NB4 (cell line): ENCODE measurements around the gene DAPP1.
A peak's percentile ranks its signal among the peaks of the same experiment; 100 is the strongest.

ENCODE experiments used
- DNase-seq: peaks from one replicate; pipeline ENCODE4 v3.0.0; 2010; ENCODE audit warnings: low read depth
- H3K4me3 ChIP-seq: one replicate; pipeline ENCODE4 v1.5.1; 2011; ENCODE audit warnings: mild to moderate bottlenecking, low read depth, low read length, moderate library complexity
- CTCF ChIP-seq: IDR thresholded peaks from one replicate; pipeline ENCODE4 v1.5.1; 2012; ENCODE audit warnings: low read depth, low read length
- MAX ChIP-seq: IDR thresholded peaks from 2 replicates; pipeline ENCODE4 v1.6.1; 2011; ENCODE audit warnings: low read depth, low read length
- MYC ChIP-seq: IDR thresholded peaks from 2 replicates; pipeline ENCODE4 v1.6.1; 2011; ENCODE audit warnings: low read depth, low read length
- POLR2A ChIP-seq: IDR thresholded peaks from 2 replicates; pipeline ENCODE4 v1.6.1; 2011; ENCODE audit warnings: mild to moderate bottlenecking; ENCODE audit not compliant: insufficient read length; ENCODE audit errors: extremely low read depth

The DAPP1 gene

GRCh38 chr4:99878604-99879003 lies 62.0 kb downstream of the DAPP1 start:
- no peak for DNase-seq
- no peak overlapping the region for H3K4me3 ChIP-seq
- TF ChIP-seq POLR2A: no peak
- TF ChIP-seq CTCF: no peak
- no peak for TF ChIP-seq MAX
- TF ChIP-seq MYC: no peak

DNA sequence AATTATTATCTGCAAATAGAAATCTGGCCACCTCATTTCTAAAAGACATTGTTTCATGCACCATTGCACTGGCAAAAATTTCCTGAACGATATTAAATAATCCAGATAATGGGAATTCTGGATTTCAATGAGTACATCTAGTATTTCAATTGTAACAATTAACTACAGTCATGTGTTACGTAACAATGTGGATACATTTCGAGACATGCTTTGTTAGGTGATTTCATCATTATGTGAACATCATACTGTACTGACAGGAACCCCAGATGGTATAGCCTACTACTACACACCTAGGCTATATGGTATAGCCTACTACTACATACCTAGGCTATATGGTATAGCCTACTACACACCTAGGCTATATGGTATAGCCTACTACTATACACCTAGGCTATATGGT lies 62.8 kb downstream of the DAPP1 start:
- peak; percentile 13 for DNase-seq
- no peak overlapping the region for H3K4me3 ChIP-seq
- TF ChIP-seq MAX (no peak), MYC (no peak)

- no peak overlapping the region for H3K4me3 ChIP-seq
- TF ChIP-seq CTCF (peak; percentile 42), MAX (no peak)
- DNase-seq: peak; percentile 66
These were observed 68.5 kb downstream of the DAPP1 start for GRCh38 chr4:99885063-99885664.

- DNase-seq: no peak
- no peak overlapping the region for H3K4me3 ChIP-seq
- TF ChIP-seq CTCF: no peak
- no peak for TF ChIP-seq MAX
- no peak for TF ChIP-seq MYC
- TF ChIP-seq POLR2A: no peak
These were observed 69.1 kb downstream of the DAPP1 start for GRCh38 chr4:99885687-99886086.

DNA sequence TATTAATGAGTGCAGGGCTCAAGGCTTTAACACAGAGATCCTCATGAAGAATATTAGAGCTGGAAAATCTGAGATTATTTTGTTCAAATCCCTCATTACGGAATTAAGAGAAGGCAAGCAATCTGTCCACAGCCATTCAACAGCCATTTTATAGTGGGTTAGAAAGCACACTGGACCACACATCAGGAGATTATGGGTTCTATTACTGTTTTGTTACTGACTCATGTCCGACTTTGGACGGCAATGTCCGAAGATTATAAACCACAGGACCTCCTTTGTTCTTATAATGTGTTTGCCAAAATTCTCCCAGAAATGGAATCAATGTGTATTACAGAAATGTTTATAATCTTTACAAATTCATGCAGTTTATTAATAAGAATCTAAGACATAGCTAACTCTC lies 69.5 kb downstream of the DAPP1 start:
- no peak for DNase-seq
- no peak for TF ChIP-seq CTCF
- no peak overlapping the region for H3K4me3 ChIP-seq

DNA sequence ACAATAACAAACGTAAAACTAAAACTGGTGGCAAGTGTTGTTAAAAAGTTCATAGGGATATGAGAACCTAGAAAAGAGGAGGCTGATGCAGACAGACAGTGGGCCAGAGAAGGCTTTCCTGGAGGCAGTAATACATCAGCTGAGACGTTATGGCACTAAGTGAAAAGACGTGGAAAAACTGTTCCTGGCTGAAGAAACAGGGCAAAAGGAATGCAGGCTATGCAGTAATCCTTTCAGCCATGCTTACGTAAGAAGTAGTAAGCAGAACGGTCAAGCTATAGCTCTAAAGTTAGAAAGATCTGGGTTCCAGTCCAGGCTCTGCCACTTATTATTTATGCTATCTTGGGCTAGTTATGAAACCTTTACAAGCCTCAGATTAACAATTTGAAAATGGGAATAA lies 71.2 kb downstream of the DAPP1 start:
- DNase-seq: no peak
- no peak for TF ChIP-seq MYC
- no peak for TF ChIP-seq POLR2A
- no peak for TF ChIP-seq CTCF
- TF ChIP-seq MAX: no peak

More for the DNA sequence above, 71.2 kb downstream of the DAPP1 start:
- no peak overlapping the region for H3K4me3 ChIP-seq
